Fibroblast of peridontal ligament (primary cell): Measurements from ENCODE around the gene DDX60.
"Not testable (repeated sequence)": the region's sequence is repeated elsewhere in the genome, so short reads cannot be mapped to it uniquely, and the experiment has no call there.

Experiments
- DNase-seq: peaks from one replicate; pipeline ENCODE4 v3.0.0-alpha.2; 2010; ENCODE audit errors: extremely low read depth

Gene DDX60

DNA sequence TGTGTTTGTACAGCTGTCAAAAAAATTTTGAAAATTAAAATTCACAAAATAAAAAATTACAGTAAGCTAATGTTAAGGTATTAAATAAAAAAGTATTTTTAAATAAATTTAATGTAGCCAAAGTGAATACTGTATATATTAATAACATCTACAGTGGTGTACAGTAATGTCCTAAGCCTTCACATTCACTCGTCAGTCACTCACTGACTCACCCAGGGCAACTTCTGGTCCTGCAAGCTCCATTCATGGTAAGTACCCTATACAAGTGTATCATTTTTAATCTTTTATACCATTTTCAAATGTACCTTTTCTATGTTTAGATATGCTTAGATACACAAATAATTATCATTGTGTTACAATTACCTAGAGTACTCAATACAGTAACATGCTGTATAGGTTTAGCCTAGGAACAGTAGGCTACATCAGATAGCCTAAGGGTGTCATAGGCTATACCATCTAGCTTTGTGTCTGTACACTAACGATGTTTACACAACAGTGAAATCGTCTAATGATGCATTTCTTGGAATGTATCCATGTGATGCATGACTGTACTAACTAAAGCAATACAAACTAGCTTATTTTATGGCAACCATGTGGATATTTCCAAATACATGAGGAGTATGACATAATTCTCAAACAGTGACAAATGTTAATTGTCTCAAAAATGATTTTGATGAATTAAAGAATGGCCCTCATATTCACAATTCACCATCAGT is 13.7 kb downstream of the DDX60 start:
- DNase-seq = peak; percentile 73

GRCh38 chr4:168303430-168303829 is 15.1 kb downstream of the DDX60 start:
- not testable (repeated sequence) for DNase-seq

GRCh38 chr4:168293386-168293975 is 25.1 kb downstream of the DDX60 start:
- no peak for DNase-seq

DNA sequence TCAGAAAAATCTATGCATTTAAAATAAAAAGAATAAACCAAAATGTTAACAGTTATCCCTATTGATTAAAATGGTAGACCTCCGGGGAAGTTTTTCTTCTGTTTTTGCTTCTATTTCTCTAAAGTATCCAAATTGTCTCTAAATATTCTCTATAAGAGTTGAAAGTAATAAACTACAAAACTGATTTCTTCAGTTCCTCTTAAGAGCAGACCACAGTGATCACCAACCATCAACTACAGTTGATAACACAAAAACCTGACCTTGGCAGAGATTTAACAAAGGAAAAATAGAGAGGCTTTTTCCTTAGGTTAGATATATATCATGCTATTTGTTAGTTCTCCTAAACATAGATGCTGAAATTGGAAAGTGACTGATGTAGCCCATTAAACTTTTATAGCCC is 27.3 kb downstream of the DDX60 start:
- no peak for DNase-seq

- DNase-seq = not testable (repeated sequence)
Observed at GRCh38 chr4:168285850-168286249, 32.7 kb downstream of the DDX60 start.

GRCh38 chr4:168279556-168279955 is 39.0 kb downstream of the DDX60 start:
- DNase-seq = no peak

GRCh38 chr4:168275836-168276235 is 42.7 kb downstream of the DDX60 start:
- no peak for DNase-seq

DNA sequence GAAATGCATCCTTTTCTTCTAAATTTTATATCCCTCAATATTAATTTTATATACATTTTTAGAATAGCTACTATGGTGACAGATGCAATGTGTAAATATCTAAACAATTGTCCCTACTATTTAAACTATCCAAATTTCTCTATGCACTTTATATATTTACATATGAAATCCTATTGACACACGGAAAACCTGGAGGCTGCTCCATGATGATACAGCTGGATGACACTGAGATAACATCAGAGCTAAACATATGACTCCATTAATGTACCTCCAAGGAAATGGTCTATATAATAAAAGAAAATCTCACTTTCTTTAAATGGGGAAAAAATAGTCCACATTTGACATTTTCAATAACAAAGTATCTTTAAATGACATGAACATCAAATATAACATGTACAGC is 43.7 kb downstream of the DDX60 start:
- DNase-seq = no peak

- DNase-seq = no peak
Observed at GRCh38 chr4:168273838-168274237, 44.7 kb downstream of the DDX60 start.

DNA sequence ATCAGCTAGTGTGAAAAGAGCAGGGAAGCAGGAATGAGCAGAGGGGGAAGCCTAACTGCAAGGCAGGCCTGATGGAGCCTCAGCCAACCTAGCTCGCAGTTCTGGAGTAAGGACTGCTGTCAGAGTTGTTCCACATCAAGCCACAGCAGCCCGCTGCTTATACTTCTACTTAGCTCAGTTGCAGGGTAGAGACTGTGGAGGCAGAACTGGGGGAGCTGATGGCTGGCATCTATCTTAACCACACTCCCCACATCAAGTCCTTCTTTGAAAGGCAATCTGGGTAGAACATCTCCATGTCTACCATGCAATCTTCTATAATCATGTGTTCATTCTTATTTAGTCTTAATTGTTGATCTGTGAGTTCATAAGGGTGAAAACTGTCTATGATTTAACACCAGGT is 46.1 kb downstream of the DDX60 start:
- DNase-seq = no peak

DNA sequence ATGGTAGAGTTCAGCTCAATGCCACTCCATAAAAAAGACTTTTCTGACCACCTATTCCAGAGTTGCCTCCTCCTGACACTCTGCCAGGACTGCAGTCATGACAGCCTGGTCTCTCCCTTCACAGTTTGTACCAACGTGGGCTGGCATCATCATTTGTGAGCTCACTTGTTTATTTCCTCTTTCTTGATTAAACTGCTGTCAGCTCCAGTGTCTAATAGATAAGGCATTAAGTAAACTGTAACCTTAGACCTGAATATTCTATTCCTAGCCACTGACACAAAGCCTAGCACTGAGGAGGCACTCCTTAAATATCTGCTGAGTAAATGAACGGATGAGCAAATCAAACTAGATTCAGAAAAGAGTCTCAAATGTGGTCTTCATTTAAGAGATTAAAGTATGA is 48.7 kb downstream of the DDX60 start:
- no peak for DNase-seq

DNA sequence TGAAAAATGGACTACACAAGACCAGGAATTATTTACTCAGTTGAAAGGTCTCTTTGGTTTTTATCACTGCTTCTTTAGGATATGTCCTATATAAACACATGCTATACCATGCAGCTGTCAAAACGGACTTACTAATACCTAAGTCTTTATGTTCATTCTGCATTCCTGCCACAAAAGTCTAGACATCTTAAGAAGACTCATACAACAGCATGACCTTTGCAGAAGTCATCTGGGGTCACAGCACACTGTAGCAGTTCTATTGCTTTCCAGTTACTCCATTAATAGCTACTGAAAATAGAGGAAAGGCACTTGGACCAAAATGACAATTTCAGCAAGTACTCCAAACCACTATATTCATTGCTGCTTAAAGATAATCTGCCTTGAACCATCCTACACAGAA is 53.2 kb downstream of the DDX60 start:
- no peak for DNase-seq

DNA sequence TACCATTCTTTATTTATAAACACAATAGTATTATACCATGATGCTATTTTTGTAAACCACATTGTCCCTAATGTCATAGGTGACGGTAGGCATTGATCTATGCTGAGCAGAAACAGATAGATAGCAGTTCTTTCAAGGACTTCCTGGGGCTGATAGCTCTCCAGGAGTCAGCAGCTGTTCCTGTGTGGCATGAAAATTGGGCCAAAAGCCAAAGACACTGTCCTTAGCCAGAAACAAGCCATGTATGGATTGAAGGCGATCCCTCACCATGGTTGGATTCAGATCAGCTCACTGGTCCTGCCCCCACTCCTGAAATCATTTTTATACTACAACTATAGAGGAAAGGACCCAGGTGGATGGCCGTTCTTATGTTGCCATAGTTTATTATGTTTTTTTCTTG is 53.6 kb downstream of the DDX60 start:
- DNase-seq = no peak

GRCh38 chr4:168263039-168263438 is 55.5 kb downstream of the DDX60 start:
- no peak for DNase-seq

DNA sequence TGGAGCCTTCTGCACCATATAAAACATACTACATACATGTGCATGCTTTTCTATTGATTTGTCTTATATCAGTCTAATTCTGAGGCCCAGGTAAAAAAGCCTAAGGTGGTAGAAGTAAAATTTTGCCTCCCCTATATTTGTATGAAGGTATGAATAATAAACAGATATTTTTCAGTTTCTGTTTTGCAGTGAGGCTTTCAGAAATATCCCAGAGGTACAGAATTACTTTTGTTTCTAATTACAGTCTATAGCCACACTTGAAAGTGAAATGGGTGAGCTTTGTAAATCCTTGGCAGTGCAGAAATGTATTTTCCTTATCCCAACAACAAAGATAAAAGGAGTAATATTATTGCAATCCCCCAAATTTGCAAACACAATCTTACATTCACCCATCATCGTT is 59.5 kb downstream of the DDX60 start:
- no peak for DNase-seq

DNA sequence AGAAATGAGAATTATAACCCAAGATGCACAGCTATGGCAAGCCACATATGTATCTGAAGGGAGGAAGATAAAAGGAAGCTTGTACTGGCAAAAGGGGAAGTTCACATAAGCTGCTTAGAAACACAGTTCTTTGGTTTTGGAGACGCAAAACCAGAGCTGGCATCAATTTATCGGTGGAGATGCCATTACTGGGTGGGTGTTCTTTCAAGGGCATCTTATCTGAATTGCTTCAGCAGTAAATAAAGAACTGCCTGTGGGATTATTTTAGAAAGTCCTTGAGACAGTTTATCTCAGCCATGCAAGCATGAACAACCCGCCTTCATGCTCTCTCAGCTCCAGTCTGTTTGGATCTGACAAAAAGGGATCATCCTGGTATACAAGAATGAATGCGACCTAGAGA is 60.8 kb downstream of the DDX60 start:
- DNase-seq = no peak

DNA sequence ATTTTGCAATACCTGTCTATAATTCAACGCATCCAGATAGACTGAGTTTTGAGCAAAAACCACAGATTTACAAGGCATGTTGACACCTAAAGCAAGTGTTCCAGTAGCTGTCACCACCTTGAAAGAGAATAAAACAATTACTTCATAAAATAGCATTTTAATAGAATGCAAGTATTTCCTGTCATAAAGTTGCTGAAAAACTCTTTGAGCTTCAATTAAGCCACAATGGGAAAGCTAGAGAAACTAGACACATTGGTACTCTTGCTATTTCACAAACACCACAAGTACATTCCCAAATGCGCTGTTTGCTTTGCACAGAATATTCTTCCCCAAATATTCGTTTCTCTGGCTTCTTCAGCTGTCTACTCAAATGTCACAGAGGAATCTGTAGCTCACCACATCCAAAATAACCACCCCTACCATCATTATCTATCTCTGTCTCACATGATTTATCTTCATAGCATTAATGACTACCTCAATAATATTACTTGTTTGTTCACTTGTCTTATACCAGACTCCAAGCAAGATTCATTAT is 70.3 kb downstream of the DDX60 start:
- DNase-seq = no peak

DNA sequence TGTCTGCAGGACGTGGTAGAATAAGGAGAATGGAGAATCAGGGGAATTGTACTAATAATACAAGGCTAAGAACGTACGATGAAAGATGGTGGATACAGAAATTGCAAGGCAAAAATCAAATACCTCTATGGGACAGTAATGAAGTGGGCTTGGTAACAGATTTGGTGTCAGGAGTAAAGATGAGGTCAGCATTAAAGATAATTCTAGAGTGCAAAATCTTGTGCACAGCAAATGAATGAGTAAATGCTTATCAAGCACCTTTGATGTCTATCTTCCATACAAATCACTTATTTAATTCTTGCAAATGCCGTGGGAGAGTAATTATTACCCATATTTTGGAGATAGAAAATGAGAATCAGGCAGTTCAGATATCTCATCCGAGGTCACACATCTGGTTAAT is 70.9 kb downstream of the DDX60 start:
- no peak for DNase-seq

DNA sequence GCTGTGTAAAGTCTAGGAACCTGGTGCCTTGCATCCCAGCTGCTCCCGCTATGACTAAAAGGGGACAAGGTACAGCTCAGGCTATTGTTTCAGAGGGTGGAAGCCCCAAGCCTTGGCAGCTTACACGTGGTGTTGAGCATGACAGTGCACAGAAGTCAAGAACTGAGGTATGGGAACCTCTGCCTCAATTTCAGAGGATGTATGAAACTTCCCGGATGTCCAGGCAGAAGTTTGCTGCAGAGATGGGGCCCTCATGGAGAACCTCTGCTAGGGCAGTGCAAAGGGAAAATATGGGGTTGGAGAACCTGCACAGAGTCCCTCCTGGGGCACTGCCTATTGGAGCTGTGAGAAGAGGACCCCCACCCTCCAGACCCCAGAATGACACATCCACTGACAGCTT is 76.6 kb downstream of the DDX60 start:
- DNase-seq = no peak

DNA sequence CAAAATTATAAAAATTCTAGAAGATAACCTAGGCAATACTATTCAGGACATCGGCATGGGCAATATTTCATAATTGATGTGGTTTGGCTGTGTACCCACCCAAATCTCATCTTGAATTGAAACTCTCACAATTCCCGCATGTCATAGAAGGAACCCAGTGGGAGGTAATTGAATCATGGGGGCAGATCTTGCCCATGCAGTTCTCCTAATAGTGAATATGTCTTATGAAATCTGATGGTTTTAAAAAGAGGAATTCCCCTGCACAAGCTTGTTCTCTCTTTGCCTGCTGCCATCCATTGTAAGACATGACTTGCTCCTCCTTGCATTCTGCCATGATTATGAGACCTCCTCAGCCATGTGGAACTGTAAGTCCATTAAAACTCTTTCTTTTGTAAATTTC is 77.7 kb downstream of the DDX60 start:
- no peak for DNase-seq

- peak; percentile 83 for DNase-seq
Observed at GRCh38 chr4:168221301-168221700, 97.3 kb downstream of the DDX60 start.

GRCh38 chr4:168220893-168221292 is 97.7 kb downstream of the DDX60 start:
- no peak for DNase-seq

DNA sequence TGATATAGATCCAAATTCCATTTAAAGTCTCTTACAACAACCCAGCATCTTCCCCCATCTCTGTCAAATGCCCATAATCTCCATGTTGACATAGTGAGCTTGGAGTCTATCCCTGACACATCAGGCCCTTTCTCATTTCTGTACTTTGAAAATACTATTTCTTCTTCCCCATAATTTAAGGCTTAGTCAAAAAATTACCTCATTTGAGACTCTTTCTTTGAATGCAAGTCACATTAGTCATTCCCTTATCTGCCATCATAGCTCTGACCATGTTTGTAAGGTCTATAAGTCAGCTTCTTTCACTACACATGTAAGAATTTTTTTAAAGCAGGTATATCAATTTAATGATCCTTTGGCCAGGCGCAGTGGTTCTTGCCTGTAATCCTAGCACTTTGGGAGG is 99.9 kb downstream of the DDX60 start:
- peak; percentile 46 for DNase-seq

GRCh38 chr4:168213511-168213910 is 105.0 kb downstream of the DDX60 start:
- DNase-seq = not testable (repeated sequence)
